Keratinocyte (primary cell): ENCODE data around the gene SLC39A9. TPM values are rescaled to one million over a fixed set of nuclear protein-coding genes. Genes with fewer than 3 reads are reported as not detected.

Source experiments
- DNase-seq: peaks from one replicate; pipeline ENCODE4 v3.0.0-alpha.2; 2011; ENCODE audit warnings: low read depth, missing footprints, low spot score
- FAIRE-seq: peaks from 2 replicates; lab custom pipeline; 2011; peaks lifted over from hg19 to GRCh38; lab: Jason Lieb, UNC
- H2AFZ ChIP-seq: 2 replicates; pipeline ENCODE4 v1.6.0; 2012; ENCODE audit warnings: low read length, control low read depth, inconsistent platforms; ENCODE audit not compliant: control insufficient read depth
- H3K27ac ChIP-seq: 2 replicates; pipeline ENCODE4 v1.5.1; 2011; ENCODE audit warnings: low read length; ENCODE audit not compliant: control insufficient read depth, insufficient read depth
- H3K27me3 ChIP-seq: 3 replicates; pipeline ENCODE4 v1.6.0; 2011; ENCODE audit warnings: low read length; ENCODE audit not compliant: control insufficient read depth, insufficient read depth; ENCODE audit errors: extremely low read depth
- H3K36me3 ChIP-seq, 2 experiments: 2 replicates in 1 of 2; 3 replicates in 1 of 2; pipeline ENCODE4 v1.5.1; 2011; ENCODE audit warnings: low read length in 2 of 2, mild to moderate bottlenecking in 1 of 2; ENCODE audit not compliant: control insufficient read depth in 2 of 2, insufficient read depth in 2 of 2; ENCODE audit errors: extremely low read depth in 1 of 2
- H3K4me1 ChIP-seq: 3 replicates; pipeline ENCODE4 v1.5.1; 2011; ENCODE audit warnings: low read length; ENCODE audit not compliant: control insufficient read depth, insufficient read depth; ENCODE audit errors: extremely low read depth
- H3K4me2 ChIP-seq: 3 replicates; pipeline ENCODE4 v1.6.0; 2011; ENCODE audit warnings: low read depth, low read length; ENCODE audit not compliant: control insufficient read depth, insufficient read depth; ENCODE audit errors: extremely low read depth
- H3K4me3 ChIP-seq, 3 experiments: fragments of 200-600 bp in 1 of 3; sonication (generic) in 1 of 3; 2 replicates in 2 of 3; 3 replicates in 1 of 3; pipeline ENCODE4 v1.5.1; 2011 to 2016; ENCODE audit warnings: low read length in 3 of 3, mild to moderate bottlenecking in 3 of 3, control low read depth in 2 of 3, inconsistent platforms in 1 of 3, low read depth in 1 of 3, mixed read lengths in 1 of 3, mixed run types in 1 of 3, moderate library complexity in 1 of 3; ENCODE audit not compliant: control insufficient read depth in 2 of 3, insufficient read depth in 2 of 3; ENCODE audit errors: extremely low read depth in 1 of 3
- H3K79me2 ChIP-seq: 2 replicates; pipeline ENCODE4 v1.6.0; 2012; ENCODE audit warnings: low read length; ENCODE audit not compliant: control insufficient read depth, insufficient read depth
- H3K9ac ChIP-seq: 3 replicates; pipeline ENCODE4 v1.6.0; 2011; ENCODE audit warnings: low read length; ENCODE audit not compliant: control insufficient read depth, insufficient read depth; ENCODE audit errors: extremely low read depth
- H3K9me1 ChIP-seq: 3 replicates; pipeline ENCODE4 v1.6.0; 2011; ENCODE audit warnings: low read length; ENCODE audit not compliant: control insufficient read depth, insufficient read depth; ENCODE audit errors: extremely low read depth
- H3K9me3 ChIP-seq: 2 replicates; pipeline ENCODE4 v1.5.1; 2012; ENCODE audit warnings: low read depth, low read length; ENCODE audit not compliant: control insufficient read depth
- H4K20me1 ChIP-seq: 3 replicates; pipeline ENCODE4 v1.6.0; 2011; ENCODE audit warnings: low read length; ENCODE audit not compliant: control insufficient read depth, insufficient read depth; ENCODE audit errors: extremely low read depth
- CTCF ChIP-seq, 3 experiments: IDR thresholded peaks in 1 of 3; conservative IDR thresholded peaks in 1 of 3; optimal IDR thresholded peaks in 1 of 3; 2 replicates in 2 of 3; 3 replicates in 1 of 3; pipeline versions ENCODE3 to v1.5.1; 2011; ENCODE audit warnings: low read length in 3 of 3, mild to moderate bottlenecking in 3 of 3, moderate library complexity in 2 of 3, control low read depth in 1 of 3, inconsistent platforms in 1 of 3; ENCODE audit not compliant: insufficient read depth in 2 of 3; ENCODE audit errors: extremely low read depth in 1 of 3
- EZH2 ChIP-seq: IDR thresholded peaks from one replicate; pipeline ENCODE4 v1.6.1; 2012; ENCODE audit warnings: inconsistent platforms, mild to moderate bottlenecking, low read length, moderate library complexity
- dilution Hi-C: fragments of 300-500 bp; cut with MboI; formaldehyde crosslinking; loops from one replicate; pipeline ENCODE4 v1.7.0; 2020; ENCODE audit warnings: low sequenced_read_pairs; ENCODE audit not compliant: extremely low pct_ligation_motif_present
- polyA plus RNA-seq, 5 experiments: library from polyadenylated mRNA; depleted of rRNA in 3 of 5; stranded (reverse) in 3 of 5; stranded (forward) in 1 of 5; unstranded in 1 of 5; fragments of >200 nt; gene quantifications; 1 replicate in 1 of 5; 2 replicates in 3 of 5; 3 replicates in 1 of 5; pipeline versions ENCODE4 v1.2.1 to v1.2.3, GENCODE V29; 2011 to 2012; ENCODE audit warnings: missing spikeins in 2 of 5, low read depth in 1 of 5, low replicate concordance in 1 of 5

Gene SLC39A9
- polyA plus RNA-seq, 1 donor (not counting 4 experiments of a cell fraction or from before 2014, with no cell fraction given) = 58.8 TPM

- Histone ChIP-seq H3K4me1 (no peaks in the 10 kb centered on the region), H3K9me1 (no peaks in the 10 kb centered on the region), H3K79me2 (no peaks in the 10 kb centered on the region), H3K27me3 (peaks cover 29% of the 10 kb centered on the region), H2AFZ (no peak overlapping the region), H3K4me3 (no peak overlapping the region), H3K9me3 (no peaks in the 10 kb centered on the region), H3K9ac (no peak overlapping the region), H4K20me1 (peaks cover 2% of the 10 kb centered on the region), H3K4me2 (no peak overlapping the region), H3K27ac (no peak overlapping the region), H3K36me3 (no peaks in the 10 kb centered on the region)
- TF ChIP-seq EZH2 (no peak), CTCF (optimal IDR thresholded peaks at IDR 0.05 in 1 of 3, IDR thresholded peaks at IDR 0.05 in 1 of 3, conservative IDR thresholded peaks at IDR 0.05 in 1 of 3; ENCODE audit: extremely low read depth in 1 of 3, insufficient read depth in 2 of 3, low read length in 3 of 3) (no peak)
- no peak for FAIRE-seq
- DNase-seq = no peak
- dilution Hi-C loops = no loop called here
These were observed 81.2 kb downstream of the SLC39A9 start for GRCh38 chr14:69479696-69480095.

GRCh38 chr14:69480136-69480535 is 81.6 kb downstream of the SLC39A9 start:
- Histone ChIP-seq H3K4me2 (no peak overlapping the region), H3K36me3 (no peaks in the 10 kb centered on the region), H2AFZ (no peak overlapping the region), H4K20me1 (peaks cover 2% of the 10 kb centered on the region), H3K4me1 (no peaks in the 10 kb centered on the region), H3K4me3 (no peak overlapping the region), H3K27ac (no peak overlapping the region), H3K27me3 (peaks cover 34% of the 10 kb centered on the region), H3K9ac (no peak overlapping the region), H3K9me3 (no peaks in the 10 kb centered on the region), H3K9me1 (no peaks in the 10 kb centered on the region), H3K79me2 (no peaks in the 10 kb centered on the region)
- dilution Hi-C loops = no loop called here
- FAIRE-seq = no peak
- TF ChIP-seq CTCF (optimal IDR thresholded peaks at IDR 0.05 in 1 of 3, IDR thresholded peaks at IDR 0.05 in 1 of 3, conservative IDR thresholded peaks at IDR 0.05 in 1 of 3; ENCODE audit: extremely low read depth in 1 of 3, insufficient read depth in 2 of 3, low read length in 3 of 3) = no peak
- no peak for TF ChIP-seq EZH2
- DNase-seq = no peak
